ENCODE results near the gene TSC22D1. TPM values are rescaled to one million over a fixed set of nuclear protein-coding genes. Genes with fewer than 3 reads are reported as not detected.

TSC22D1 gene
- total RNA-seq, 2 donors from 2014 or later = 30.7 to 50.1 TPM

- Histone ChIP-seq H3K27ac (peak overlapping the region; percentile 74 to 98 (median 94)), H3K36me3 (replicated peaks in 1 of 2; ENCODE audit: insufficient read depth in 1 of 2, low read depth in 2 of 2) (no peaks in the 10 kb centered on the region), H3K4me1 (peaks cover 26% of the 10 kb centered on the region), H3K27me3 (no peaks in the 10 kb centered on the region), H3K9me3 (no peaks in the 10 kb centered on the region), H3K4me3 (no peak overlapping the region)
- WGBS, 2 donors = 2 to 3% methylated on average over 4 of the region's 4 CpGs
- DNase-seq (no peak), ATAC-seq (no peak)
- intact Hi-C loops (cut with DNase I) = no loop called here
- TF ChIP-seq CTCF (IDR thresholded peaks at IDR 0.05) = no peak
- no peak for TF ChIP-seq POLR2A (IDR thresholded peaks at IDR 0.05)
Observed at GRCh38 chr13:44434766-44435141, 141.4 kb downstream of the TSC22D1 start.

GRCh38 chr13:44433863-44434765, 142.0 kb downstream of the TSC22D1 start:
- intact Hi-C loops (cut with DNase I) = no loop called here
- 61 to 66% methylated on average over 15 of the region's 15 CpGs for WGBS, 2 donors
- DNase-seq (no peak), ATAC-seq (no peak)
- no peaks in the 10 kb centered on the region for H3K9me3 ChIP-seq
- peaks cover 26% of the 10 kb centered on the region for H3K4me1 ChIP-seq
- peak overlapping the region; percentile 74 to 98 (median 94) for H3K27ac ChIP-seq
- TF ChIP-seq POLR2A (IDR thresholded peaks at IDR 0.05) (no peak), CTCF (IDR thresholded peaks at IDR 0.05) (no peak)
- H3K27me3 ChIP-seq = no peaks in the 10 kb centered on the region
- no peaks in the 10 kb centered on the region for H3K36me3 ChIP-seq (replicated peaks in 1 of 2; ENCODE audit: insufficient read depth in 1 of 2, low read depth in 2 of 2)
- no peak overlapping the region for H3K4me3 ChIP-seq

GRCh38 chr13:44432650-44433049, 143.5 kb downstream of the TSC22D1 start:
- peaks cover 24% of the 10 kb centered on the region for H3K4me1 ChIP-seq

GRCh38 chr13:44431150-44431549, 145.0 kb downstream of the TSC22D1 start:
- Histone ChIP-seq H3K27me3 (no peaks in the 10 kb centered on the region), H3K4me3 (no peak overlapping the region), H3K9me3 (no peaks in the 10 kb centered on the region), H3K4me1 (peaks cover 20% of the 10 kb centered on the region), H3K36me3 (replicated peaks in 1 of 2; ENCODE audit: insufficient read depth in 1 of 2, low read depth in 2 of 2) (no peaks in the 10 kb centered on the region), H3K27ac (peak overlapping the region in 1 of 4 donors; percentile 40)
- ATAC-seq (no peak), DNase-seq (peak; percentile 42 to 63 (median 56))
- no peak for TF ChIP-seq POLR2A (IDR thresholded peaks at IDR 0.05)
- no peak for TF ChIP-seq CTCF (IDR thresholded peaks at IDR 0.05)
- WGBS, 2 donors = 49 to 55% methylated on average over 3 to 4 of the region's 4 CpGs
- intact Hi-C loops (cut with DNase I) = no loop called here

More at GRCh38 chr13:44432650-44433049, 143.5 kb downstream of the TSC22D1 start:
- no peak for DNase-seq
- Histone ChIP-seq H3K27me3 (no peaks in the 10 kb centered on the region), H3K27ac (no peak overlapping the region), H3K4me3 (no peak overlapping the region), H3K9me3 (no peaks in the 10 kb centered on the region), H3K36me3 (replicated peaks in 1 of 2; ENCODE audit: insufficient read depth in 1 of 2, low read depth in 2 of 2) (no peaks in the 10 kb centered on the region)
- 80 to 84% methylated on average over 5 of the region's 5 CpGs for WGBS, 2 donors
- intact Hi-C loops (cut with DNase I) = no loop called here
- ATAC-seq = no peak
- TF ChIP-seq CTCF (IDR thresholded peaks at IDR 0.05) (no peak), POLR2A (IDR thresholded peaks at IDR 0.05) (no peak)
